Calu3 (cell line): ENCODE data around the gene CCDC178. TPM values are rescaled to one million over a fixed set of nuclear protein-coding genes. Genes with fewer than 3 reads are reported as not detected.

Experiments used
- BruUV-seq: library from RNA; stranded (reverse); fragments of 400-500 nt; replicated peaks from 2 replicates; lab custom pipeline; 2021; lab: Mats Ljungman, UMichigan
- CTCF ChIA-PET: fragments of 300-600 bp; sonication (Branson Sonifier 250); formaldehyde crosslinking; loops from one replicate; lab custom pipeline; 2022; ENCODE audit warnings: antibody characterized with exemption; lab: Charles Lee
- DNase-seq: peaks from one replicate; pipeline ENCODE4 v3.0.0; 2022
- H3K27ac Mint-ChIP-seq: one replicate; pipeline ENCODE4 v1.8.0; 2022; ENCODE audit warnings: mixed read lengths; ENCODE audit not compliant: unreplicated experiment
- H3K27me3 Mint-ChIP-seq: one replicate; pipeline ENCODE4 v1.8.0; 2022; ENCODE audit warnings: mixed read lengths; ENCODE audit not compliant: unreplicated experiment
- H3K36me3 Mint-ChIP-seq: one replicate; pipeline ENCODE4 v1.8.0; 2022; ENCODE audit warnings: mild to moderate bottlenecking, moderate library complexity, mixed read lengths; ENCODE audit not compliant: insufficient read depth, unreplicated experiment
- H3K4me1 Mint-ChIP-seq: one replicate; pipeline ENCODE4 v1.8.0; 2022; ENCODE audit warnings: mild to moderate bottlenecking, low read depth, mixed read lengths; ENCODE audit not compliant: unreplicated experiment
- H3K4me3 Mint-ChIP-seq: one replicate; pipeline ENCODE4 v1.8.0; 2022; ENCODE audit warnings: mild to moderate bottlenecking, low read depth, moderate library complexity, mixed read lengths; ENCODE audit not compliant: unreplicated experiment
- H3K9me3 Mint-ChIP-seq: one replicate; pipeline ENCODE4 v1.8.0; 2022; ENCODE audit warnings: low read depth, mixed read lengths; ENCODE audit not compliant: unreplicated experiment
- intact Hi-C: fragments of 100-400 bp; cut with micrococcal nuclease; formaldehyde crosslinking; loops from one replicate; pipeline ENCODE4 v1.10.0; 2022; ENCODE audit not compliant: unreplicated experiment
- total RNA-seq: library from RNA; stranded (reverse); gene quantifications from 2 replicates; pipeline ENCODE4 v1.2.3, GENCODE V29; 2022
- TF ChIP-seq, protein P1 (sequence below): fragments of 200-600 bp; IDR thresholded peaks from one replicate; pipeline ENCODE4 v1.8.0; 2022; ENCODE audit warnings: antibody characterized with exemption; ENCODE audit not compliant: unreplicated experiment

CCDC178 gene
- total RNA-seq, 1 experiment from 2014 or later, result not detected

DNA sequence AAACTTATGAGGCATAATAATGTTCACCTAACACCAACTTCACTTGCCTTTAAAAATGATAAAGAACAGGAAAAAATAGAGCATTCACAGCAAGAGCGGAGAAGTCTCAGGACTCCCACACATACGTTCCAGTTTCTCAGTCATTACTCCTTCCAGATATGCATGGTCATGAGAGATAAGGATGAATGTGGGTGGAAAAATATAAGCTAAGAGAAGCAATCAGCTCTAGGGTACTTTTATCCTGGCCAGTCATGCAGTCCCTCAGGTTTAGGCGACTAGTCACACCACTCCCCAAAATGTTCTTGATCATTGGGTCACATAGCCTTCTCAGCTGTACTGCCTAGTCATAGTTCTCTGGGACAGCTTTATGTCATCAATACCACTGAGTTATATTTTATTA is 29.2 kb upstream of the CCDC178 start:
- no peak for DNase-seq
- Mint-ChIP-seq H3K4me1 (no peaks in the 10 kb centered on the region), H3K4me3 (no peak overlapping the region), H3K9me3 (no peaks in the 10 kb centered on the region), H3K27ac (no peak overlapping the region), H3K27me3 (peaks cover 34% of the 10 kb centered on the region), H3K36me3 (no peaks in the 10 kb centered on the region)
- TF ChIP-seq, protein P1, sequence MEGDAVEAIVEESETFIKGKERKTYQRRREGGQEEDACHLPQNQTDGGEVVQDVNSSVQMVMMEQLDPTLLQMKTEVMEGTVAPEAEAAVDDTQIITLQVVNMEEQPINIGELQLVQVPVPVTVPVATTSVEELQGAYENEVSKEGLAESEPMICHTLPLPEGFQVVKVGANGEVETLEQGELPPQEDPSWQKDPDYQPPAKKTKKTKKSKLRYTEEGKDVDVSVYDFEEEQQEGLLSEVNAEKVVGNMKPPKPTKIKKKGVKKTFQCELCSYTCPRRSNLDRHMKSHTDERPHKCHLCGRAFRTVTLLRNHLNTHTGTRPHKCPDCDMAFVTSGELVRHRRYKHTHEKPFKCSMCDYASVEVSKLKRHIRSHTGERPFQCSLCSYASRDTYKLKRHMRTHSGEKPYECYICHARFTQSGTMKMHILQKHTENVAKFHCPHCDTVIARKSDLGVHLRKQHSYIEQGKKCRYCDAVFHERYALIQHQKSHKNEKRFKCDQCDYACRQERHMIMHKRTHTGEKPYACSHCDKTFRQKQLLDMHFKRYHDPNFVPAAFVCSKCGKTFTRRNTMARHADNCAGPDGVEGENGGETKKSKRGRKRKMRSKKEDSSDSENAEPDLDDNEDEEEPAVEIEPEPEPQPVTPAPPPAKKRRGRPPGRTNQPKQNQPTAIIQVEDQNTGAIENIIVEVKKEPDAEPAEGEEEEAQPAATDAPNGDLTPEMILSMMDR, result no peak
- intact Hi-C loops, result no loop called here
- CTCF ChIA-PET, result no interaction called here
- BruUV-seq, result no TSS peak

DNA sequence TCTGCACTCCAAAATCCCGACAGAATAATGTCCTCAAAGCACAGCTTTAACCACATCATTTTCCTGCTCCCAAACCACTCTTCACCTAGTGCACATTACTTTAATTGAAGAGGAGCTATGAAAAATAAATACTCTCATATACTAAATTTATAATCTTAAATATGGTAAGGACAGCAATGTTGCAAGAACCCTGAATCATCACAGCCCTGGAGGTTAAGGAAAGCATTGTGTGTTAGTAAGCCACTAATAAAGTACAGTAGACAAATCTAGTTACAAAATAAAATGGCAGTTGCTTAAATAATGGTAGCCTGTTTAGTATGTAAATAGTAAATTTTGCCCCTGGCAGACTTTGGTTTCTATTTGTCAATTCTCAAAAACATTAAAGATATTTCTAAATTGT is 27.0 kb upstream of the CCDC178 start:
- peaks cover 34% of the 10 kb centered on the region for H3K27me3 Mint-ChIP-seq
- intact Hi-C loops, result no loop called here
- no TSS peak for BruUV-seq
- TF ChIP-seq, protein P1, result no peak
- H3K36me3 Mint-ChIP-seq, result no peaks in the 10 kb centered on the region
- CTCF ChIA-PET, result no interaction called here
- H3K9me3 Mint-ChIP-seq, result no peaks in the 10 kb centered on the region
- no peak overlapping the region for H3K4me3 Mint-ChIP-seq
- no peaks in the 10 kb centered on the region for H3K4me1 Mint-ChIP-seq
- no peak for DNase-seq
- H3K27ac Mint-ChIP-seq, result no peak overlapping the region

DNA sequence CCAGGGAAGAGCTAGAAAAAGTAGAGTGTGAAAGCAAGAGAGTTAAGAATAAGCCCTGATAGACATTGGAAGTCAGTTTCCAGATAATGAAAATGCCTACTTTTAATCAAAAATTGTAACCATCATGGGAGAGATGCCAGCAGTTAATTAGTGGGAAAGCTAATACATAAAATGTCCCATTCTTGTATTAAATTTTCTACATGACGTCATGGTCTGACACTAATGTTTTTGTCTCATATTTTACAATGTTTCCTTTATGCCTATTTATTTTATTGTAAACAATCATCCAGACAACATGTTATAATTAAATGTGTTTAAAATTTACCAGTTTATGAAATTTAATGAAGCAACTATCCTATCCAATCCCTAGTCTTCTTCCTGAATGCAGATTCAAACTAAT is 26.3 kb upstream of the CCDC178 start:
- peaks cover 34% of the 10 kb centered on the region for H3K27me3 Mint-ChIP-seq
- BruUV-seq, result no TSS peak
- H3K4me1 Mint-ChIP-seq, result no peaks in the 10 kb centered on the region
- no peaks in the 10 kb centered on the region for H3K36me3 Mint-ChIP-seq
- TF ChIP-seq, protein P1, result no peak
- CTCF ChIA-PET, result no interaction called here
- H3K4me3 Mint-ChIP-seq, result no peak overlapping the region
- H3K9me3 Mint-ChIP-seq, result no peaks in the 10 kb centered on the region
- H3K27ac Mint-ChIP-seq, result no peak overlapping the region
- DNase-seq, result no peak
- intact Hi-C loops, result no loop called here

DNA sequence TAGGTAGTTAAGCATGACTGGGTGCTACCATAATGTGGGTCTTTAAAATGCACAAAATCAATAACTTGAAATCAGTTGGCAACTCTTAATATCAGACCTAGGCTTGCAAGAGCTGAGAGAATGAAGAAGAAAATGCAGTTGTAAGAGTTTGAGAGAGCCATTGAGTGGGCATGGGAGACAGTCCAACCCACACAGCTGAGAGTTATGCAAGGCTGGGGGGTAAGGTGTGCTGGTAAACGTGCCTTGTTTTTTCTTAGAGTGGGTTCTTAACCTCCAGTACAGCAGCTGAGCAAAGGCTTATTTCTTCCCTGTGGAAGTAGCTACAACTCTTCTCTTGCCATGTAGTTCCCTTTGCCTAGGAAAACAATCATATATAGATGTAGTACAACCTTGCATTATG is 20.2 kb upstream of the CCDC178 start:
- no peak overlapping the region for H3K27ac Mint-ChIP-seq
- H3K36me3 Mint-ChIP-seq, result no peaks in the 10 kb centered on the region
- TF ChIP-seq, protein P1, result no peak
- BruUV-seq, result no TSS peak
- DNase-seq, result no peak
- no peak overlapping the region for H3K4me3 Mint-ChIP-seq
- no peaks in the 10 kb centered on the region for H3K9me3 Mint-ChIP-seq
- intact Hi-C loops, result no loop called here
- CTCF ChIA-PET, result no interaction called here
- H3K4me1 Mint-ChIP-seq, result no peaks in the 10 kb centered on the region
- no peaks in the 10 kb centered on the region for H3K27me3 Mint-ChIP-seq
